Jurkat, Clone E6-1 (cell line): ENCODE data around the gene TRIML1.
"Not testable (repeated sequence)": the region's sequence is repeated elsewhere in the genome, so short reads cannot be mapped to it uniquely, and the experiment has no call there.

Experiments
- DNase-seq: peaks from one replicate; pipeline ENCODE4 v3.0.0-alpha.2; 2011; ENCODE audit warnings: low read depth, low spot score
- H3K4me3 ChIP-seq: 2 replicates; pipeline ENCODE4 v1.5.1; 2011; ENCODE audit warnings: mild to moderate bottlenecking, low read length, control low read depth, moderate library complexity

Gene TRIML1

GRCh38 chr4:188146618-188147017 lies 7.4 kb downstream of the TRIML1 start:
- no peak for DNase-seq
- no peak overlapping the region for H3K4me3 ChIP-seq

DNA sequence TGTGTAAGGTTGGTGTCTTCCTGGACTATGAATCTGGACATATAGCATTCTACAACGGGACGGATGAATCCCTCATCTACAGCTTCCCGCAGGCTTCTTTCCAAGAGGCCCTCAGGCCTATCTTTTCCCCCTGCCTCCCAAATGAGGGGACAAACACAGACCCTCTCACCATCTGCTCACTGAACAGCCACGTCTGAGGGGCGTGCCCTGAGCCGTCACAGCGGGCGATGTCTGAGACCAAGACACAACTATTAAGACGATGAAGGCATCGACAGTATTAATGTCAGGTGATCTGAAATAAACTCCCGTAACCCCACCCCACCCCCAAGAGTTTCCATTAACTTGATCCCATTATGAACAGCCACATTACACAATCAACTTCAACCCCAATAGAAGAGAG lies 7.9 kb downstream of the TRIML1 start:
- H3K4me3 ChIP-seq = no peak overlapping the region
- DNase-seq = no peak

GRCh38 chr4:188147776-188148175 lies 8.5 kb downstream of the TRIML1 start:
- H3K4me3 ChIP-seq = no peak overlapping the region

DNA sequence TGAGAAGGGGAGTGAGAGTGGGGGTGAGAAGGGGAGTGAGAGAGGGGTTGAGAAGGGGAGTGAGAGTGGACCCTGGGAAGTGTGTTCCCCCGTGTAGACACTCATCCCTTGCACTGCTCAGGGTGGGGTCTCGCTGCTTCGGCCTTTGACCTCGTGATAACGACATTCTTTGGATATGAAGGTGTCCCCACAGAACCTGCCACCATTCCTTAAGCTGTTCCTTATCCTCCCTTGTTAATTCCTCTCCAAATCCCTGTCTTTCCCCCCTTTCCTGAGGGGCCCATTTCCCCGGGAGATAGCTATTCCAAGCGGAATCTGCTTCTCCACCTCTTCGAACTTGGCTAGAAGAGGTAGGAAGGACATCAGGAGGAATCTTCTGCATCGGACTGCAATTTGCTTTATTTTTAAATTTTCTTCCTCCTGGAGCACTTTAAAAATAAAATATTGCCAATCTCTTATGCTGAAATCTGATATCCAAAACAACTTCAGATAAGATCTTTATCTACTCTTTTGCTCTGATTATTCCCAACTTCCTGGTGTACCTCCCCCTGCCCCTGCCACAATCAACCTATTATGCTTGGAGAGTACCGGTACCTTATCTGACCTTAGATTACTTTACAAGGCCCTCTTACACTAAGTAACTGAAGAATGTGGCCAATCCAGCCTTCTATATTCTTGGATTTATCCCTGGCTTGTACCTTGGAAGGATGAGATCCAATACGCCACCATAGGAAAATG lies 15.6 kb downstream of the TRIML1 start:
- no peak overlapping the region for H3K4me3 ChIP-seq
- DNase-seq = no peak

More at GRCh38 chr4:188147776-188148175, 8.5 kb downstream of the TRIML1 start:
- no peak for DNase-seq

DNA sequence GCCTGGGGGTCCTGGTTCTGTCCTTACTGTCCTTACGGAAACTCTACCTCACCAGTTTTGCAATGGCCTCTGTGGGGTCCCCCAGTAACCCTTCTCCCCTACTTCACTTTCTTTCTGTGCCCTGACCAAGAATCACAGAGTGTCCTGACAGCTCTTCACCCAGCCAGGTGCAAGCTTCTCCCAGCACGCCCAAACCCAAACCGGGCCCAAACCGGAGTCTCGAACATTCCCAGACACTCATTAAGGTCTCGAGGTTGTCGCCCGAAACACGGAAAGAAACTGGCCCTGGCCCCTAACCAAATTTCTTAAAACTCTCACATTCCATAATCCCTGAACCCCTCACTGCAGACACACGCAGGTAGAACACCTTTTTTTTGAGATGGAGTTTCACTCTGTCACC lies 19.1 kb downstream of the TRIML1 start:
- no peak overlapping the region for H3K4me3 ChIP-seq
- no peak for DNase-seq

DNA sequence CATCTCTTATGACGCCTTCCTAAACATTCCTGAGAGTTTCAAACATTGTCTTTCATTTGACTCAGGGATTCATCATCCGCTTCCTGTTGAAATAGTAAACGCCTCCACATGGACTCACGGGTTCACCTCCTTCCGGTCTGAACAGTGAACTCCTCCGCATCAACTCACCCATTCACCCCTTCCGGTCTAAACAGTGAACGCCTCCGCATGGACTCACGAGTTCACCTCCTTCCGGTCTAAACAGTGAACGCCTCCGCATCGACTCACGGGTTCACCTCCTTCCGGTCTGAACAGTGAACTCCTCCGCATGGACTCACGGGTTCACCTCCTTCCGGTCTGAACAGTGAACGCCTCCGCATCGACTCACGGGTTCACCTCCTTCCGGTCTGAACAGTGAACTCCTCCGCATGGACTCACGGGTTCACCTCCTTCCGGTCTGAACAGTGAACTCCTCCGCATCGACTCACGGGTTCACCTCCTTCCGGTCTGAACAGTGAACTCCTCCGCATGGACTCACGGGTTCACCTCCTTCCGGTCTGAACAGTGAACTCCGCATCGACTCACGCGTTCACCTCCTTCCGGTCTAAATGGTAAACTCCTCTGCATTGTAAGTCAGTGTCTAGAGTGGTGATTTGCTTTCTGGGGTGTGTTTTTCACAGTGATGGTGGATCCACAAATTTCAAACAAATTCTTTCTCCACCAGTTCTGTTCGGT lies 20.4 kb downstream of the TRIML1 start:
- not testable (repeated sequence) for H3K4me3 ChIP-seq, DNase-seq

GRCh38 chr4:188160406-188160805 lies 21.2 kb downstream of the TRIML1 start:
- no peak overlapping the region for H3K4me3 ChIP-seq
- no peak for DNase-seq

GRCh38 chr4:188161167-188161566 lies 21.9 kb downstream of the TRIML1 start:
- DNase-seq = no peak
- no peak overlapping the region for H3K4me3 ChIP-seq

- no peak for DNase-seq
- H3K4me3 ChIP-seq = no peak overlapping the region
These were observed 23.5 kb downstream of the TRIML1 start for GRCh38 chr4:188162698-188163097.

GRCh38 chr4:188168726-188169373 lies 29.6 kb downstream of the TRIML1 start:
- no peak for DNase-seq

DNA sequence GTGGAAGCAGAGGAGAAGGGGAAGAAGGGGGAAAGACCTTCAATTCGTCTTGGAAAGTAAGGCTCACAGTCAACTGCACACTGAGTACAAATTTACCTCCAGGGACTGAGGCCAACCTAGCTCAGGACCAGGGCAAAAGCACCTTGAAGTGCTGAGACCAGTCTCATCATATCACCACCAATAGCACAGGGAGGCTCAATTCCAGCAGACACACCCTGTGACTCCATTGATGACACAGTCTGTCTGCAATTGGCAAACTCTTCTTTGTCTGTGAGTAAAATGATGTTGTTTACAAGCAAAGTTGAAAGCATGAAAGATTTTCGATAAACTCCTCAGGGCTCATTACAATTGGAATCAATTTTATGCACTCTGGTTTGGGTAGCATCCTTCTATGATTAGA lies 32.3 kb downstream of the TRIML1 start:
- DNase-seq = no peak
- no peak overlapping the region for H3K4me3 ChIP-seq

More at GRCh38 chr4:188168726-188169373, 29.6 kb downstream of the TRIML1 start:
- H3K4me3 ChIP-seq = no peak overlapping the region

DNA sequence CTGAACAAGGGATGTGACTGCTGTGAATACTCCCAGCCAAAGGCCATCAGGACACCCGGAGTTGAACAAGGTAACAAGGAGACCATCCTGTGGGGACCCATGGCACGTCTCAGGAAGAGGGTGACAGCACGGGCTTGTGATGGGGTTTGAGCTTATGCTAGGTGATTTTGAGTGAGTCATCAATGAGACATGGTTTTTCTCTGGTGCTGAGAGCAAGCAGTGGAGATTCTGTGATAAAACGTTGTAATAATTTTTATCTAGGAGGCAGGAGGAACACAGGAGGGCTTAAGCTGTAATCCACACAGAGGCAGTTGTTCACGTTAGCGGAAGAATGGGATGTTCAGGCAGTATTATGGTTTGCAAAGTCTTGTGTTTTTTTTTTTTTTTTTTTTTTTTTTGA lies 36.0 kb downstream of the TRIML1 start:
- DNase-seq = no peak
- H3K4me3 ChIP-seq = no peak overlapping the region

DNA sequence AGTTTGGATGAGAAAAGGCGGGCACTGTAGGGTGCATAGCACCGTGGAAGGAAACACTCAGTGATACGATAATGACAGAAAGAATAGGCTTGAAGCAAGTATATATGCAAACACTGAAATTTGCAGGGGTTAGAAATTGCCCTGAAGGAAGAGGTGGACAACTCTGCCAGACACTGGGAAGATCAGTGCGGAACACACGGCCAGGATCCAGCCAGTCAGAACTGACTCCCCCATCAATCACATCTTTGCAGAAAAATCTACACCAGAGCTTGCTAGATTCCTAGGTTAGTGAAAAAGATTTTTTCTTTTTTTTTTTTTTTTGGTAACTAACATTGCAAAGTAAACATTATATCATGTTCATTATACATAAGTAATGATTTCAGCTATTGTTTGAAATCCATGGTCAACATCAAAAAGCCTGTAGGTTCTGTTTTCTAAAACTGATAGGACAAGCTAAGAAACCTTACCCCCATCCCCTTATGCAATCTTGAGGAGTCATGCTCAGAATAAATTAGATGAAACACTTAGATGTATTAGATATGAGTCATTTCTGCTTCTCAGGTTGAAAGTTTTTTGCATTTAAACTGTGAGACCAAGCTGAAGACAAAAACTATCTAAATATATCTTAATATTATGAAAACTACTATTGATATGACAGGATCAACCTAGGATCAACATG lies 38.9 kb downstream of the TRIML1 start:
- no peak for DNase-seq
- H3K4me3 ChIP-seq = no peak overlapping the region

- DNase-seq = no peak
- H3K4me3 ChIP-seq = no peak overlapping the region
These were observed 39.6 kb downstream of the TRIML1 start for GRCh38 chr4:188178806-188179205.

GRCh38 chr4:188187106-188187505 lies 47.9 kb downstream of the TRIML1 start:
- DNase-seq = no peak
- no peak overlapping the region for H3K4me3 ChIP-seq

GRCh38 chr4:188190461-188190860 lies 51.2 kb downstream of the TRIML1 start:
- no peak for DNase-seq
- no peak overlapping the region for H3K4me3 ChIP-seq

DNA sequence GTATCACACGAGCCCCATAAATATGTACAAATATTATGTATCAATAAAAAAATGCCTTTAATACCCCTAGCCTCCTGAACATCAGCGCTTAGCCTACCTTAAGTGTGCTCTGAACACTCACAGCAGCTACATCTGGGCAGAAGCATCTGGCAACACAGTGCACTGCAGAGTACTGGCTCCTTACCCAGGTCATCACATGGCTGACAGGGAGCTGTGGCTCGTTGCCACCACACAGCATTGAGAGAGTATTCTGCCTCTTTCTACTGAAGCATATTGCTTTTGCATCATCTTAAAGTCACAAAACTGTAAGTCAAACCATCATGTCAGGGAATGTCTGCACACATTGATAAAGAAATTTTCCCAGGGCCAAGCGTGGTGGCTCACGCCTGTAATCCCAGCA lies 55.2 kb downstream of the TRIML1 start:
- no peak overlapping the region for H3K4me3 ChIP-seq
- DNase-seq = no peak

GRCh38 chr4:188195389-188195985 lies 56.2 kb downstream of the TRIML1 start:
- no peak for DNase-seq
- no peak overlapping the region for H3K4me3 ChIP-seq

- no peak overlapping the region for H3K4me3 ChIP-seq
- no peak for DNase-seq
These were observed 57.0 kb downstream of the TRIML1 start for GRCh38 chr4:188196134-188196735.
